GM12874 (cell line): ENCODE results near the gene FOXP1.

Experiments used
- CTCF ChIP-seq: IDR thresholded peaks from 2 replicates; pipeline ENCODE4 v1.5.1; 2011; ENCODE audit warnings: low read depth, mild to moderate bottlenecking, control low read depth, low read length, moderate library complexity; ENCODE audit not compliant: insufficient read depth

FOXP1 gene

DNA sequence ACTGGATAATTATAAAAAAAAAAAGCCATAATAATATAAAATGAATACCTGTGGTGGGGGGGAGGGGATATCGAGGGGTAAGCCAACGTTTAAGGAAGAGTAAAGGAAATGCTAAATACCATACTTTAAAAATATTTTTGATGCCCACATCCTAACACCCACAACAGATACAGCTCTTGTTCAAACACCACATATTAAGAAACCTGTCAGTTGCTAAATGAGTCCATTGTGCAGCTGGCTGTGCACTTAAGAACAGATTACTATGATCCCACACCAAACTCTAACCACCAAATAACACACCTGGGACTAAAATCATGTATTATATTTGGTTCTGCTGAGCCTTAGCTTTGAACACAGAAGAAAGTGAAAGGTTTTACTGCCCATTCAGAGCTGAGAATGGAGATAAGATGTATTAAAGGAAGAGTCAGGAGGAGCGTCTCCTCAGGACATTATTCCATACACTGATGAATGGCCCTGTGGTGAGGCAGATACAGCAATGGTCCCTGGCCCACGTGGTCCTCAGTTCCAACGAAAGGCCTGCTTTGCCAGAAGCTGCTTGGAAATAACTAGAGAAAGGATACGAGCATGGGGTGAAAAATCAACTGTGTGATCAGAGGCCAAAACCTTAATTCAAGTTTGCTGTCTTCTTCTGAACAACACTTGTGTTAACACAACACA, 515.4 kb downstream of the FOXP1 start:
- TF ChIP-seq CTCF, result no peak

- TF ChIP-seq CTCF, result no peak
Observed at GRCh38 chr3:71066849-71067261, 516.7 kb downstream of the FOXP1 start.

- no peak for TF ChIP-seq CTCF
Observed at GRCh38 chr3:71066356-71066755, 517.2 kb downstream of the FOXP1 start.

DNA sequence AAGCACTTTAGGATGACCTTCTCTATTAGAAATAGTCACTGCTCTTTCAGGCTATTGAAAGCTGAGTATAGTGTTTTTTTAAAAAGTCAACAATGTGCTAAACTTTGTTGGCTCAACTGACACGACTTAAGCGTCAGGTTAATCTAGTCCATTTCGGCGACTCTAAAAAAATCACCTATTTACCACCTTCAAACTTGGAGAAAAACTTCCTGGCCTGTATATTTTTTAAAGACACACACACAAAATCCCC, 517.8 kb downstream of the FOXP1 start:
- TF ChIP-seq CTCF, result no peak

- TF ChIP-seq CTCF, result no peak
Observed at GRCh38 chr3:71064956-71065763, 518.4 kb downstream of the FOXP1 start.

DNA sequence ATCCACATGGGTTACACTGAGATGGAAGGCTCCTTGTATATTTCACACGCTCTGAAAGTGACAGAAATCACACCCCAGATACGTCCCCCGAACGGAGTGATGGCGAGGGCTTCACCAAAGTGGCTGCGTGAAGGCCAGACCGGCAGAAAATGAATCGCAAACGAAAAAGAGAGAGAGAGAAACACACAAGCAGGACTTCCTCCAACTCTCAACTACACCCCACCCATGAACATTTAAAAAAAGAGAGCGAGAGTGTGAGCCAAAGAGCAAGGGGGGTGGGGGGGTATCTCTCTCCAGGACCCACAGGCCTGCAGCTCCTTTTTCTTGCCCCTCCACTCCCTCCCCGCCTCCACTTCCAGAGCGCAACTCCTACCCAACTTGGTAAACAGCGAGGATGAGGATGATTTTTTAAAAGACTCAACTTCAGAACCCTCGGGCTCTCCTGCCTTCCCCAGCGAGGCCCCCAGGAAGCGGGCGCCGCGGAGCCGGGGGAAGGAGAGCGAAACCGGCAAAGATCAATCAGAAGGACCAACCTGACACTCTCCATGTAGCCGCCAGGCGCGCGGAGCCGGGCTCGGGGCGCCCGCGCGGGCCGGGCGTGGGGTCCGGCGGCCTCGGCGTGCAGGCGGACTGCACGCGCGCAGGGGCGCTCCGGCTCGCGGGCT, 519.1 kb downstream of the FOXP1 start:
- TF ChIP-seq CTCF, result no peak

DNA sequence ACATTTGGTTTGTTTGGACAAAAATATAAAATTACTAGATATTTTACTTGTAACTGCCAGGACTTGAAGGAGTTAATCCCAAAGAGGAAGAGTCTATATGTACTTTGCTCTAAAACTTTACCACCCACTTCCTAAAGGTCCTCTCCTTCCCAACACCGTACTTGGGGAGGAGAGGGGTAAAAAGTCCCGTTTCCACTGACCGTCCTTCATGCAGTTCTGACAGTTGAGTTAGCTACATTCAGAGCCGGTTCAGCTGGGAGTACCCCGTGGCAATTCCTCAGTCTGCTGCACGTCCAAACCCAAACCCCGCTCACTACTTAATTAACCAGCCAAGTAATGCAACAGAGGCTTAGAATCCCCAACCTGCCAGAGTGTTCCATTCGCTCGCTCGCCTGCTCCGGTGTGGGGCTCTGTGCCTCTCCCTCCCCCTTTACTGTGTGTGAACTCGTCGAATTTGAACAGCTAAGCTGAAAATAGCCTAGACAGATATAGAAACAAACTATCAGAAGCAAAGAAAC, 519.7 kb downstream of the FOXP1 start:
- no peak for TF ChIP-seq CTCF
